HCT116 (cell line): ENCODE results near the gene CCNJL. TPM values are rescaled to one million over a fixed set of nuclear protein-coding genes. Genes with fewer than 3 reads are reported as not detected.

ENCODE experiments used
- ATAC-seq: fragments of 200-7000 bp; cut with Tn5 transposase; 2 replicates; pipeline ENCODE4 v1.9.1; 2020; ENCODE audit warnings: mild to moderate bottlenecking, moderate library complexity
- BruUV-seq: library from RNA; stranded (reverse); fragments of 400-500 nt; replicated peaks from 2 replicates; lab custom pipeline; 2021; lab: Mats Ljungman, UMichigan
- CTCF ChIA-PET: fragments of 300-600 bp; sonication (Branson Sonifier 250); formaldehyde crosslinking; loops from one replicate; lab custom pipeline; 2021; ENCODE audit warnings: antibody characterized with exemption; lab: Charles Lee
- POLR2A ChIA-PET: fragments of 300-600, 350-600 bp; sonication (Branson Sonifier 250); formaldehyde crosslinking; loops from one replicate; lab custom pipeline; 2021; ENCODE audit warnings: antibody characterized with exemption; lab: Charles Lee
- RAD21 ChIA-PET, 2 experiments: fragments of 300-600 bp; sonication (Branson Sonifier 250); formaldehyde crosslinking; loops; one replicate each; lab custom pipeline; 2023; ENCODE audit warnings: low total read pairs in 2 of 2; ENCODE audit not compliant: uncharacterized antibody in 2 of 2, unreplicated experiment in 2 of 2, low non-redundant PET in 1 of 2; lab: Charles Lee
- DNase-seq: peaks from one replicate; pipeline ENCODE4 v3.0.0-alpha.2; 2010; ENCODE audit warnings: low read depth, low spot score
- H2AFZ ChIP-seq: fragments of 200-600 bp; shearing (Covaris generic), sonication (generic); 2 replicates; pipeline ENCODE4 v1.6.1; 2017; ENCODE audit warnings: low read depth, mixed run types, mixed read lengths, antibody characterized with exemption, low read length; ENCODE audit not compliant: poor library complexity, severe bottlenecking
- H3K27ac ChIP-seq: 2 replicates; pipeline ENCODE4 v1.5.1; 2012; ENCODE audit warnings: low read depth, low read length
- H3K27me3 ChIP-seq: fragments of 200-600 bp; sonication (generic); 2 replicates; pipeline ENCODE4 v1.6.1; 2016; ENCODE audit warnings: mixed run types, low read length, mixed read lengths; ENCODE audit not compliant: insufficient read depth
- H3K36me3 ChIP-seq, 2 experiments: fragments of 200-500 bp in 1 of 2; fragments of 200-600 bp in 1 of 2; sonication (Bioruptor generic) in 1 of 2; sonication (generic) in 1 of 2; 2 replicates each; pipeline versions ENCODE4 v1.5.1 to v1.6.1; 2014 to 2016; ENCODE audit warnings: low read length in 2 of 2, inconsistent platforms in 1 of 2, mixed read lengths in 1 of 2, mixed run types in 1 of 2; ENCODE audit not compliant: insufficient read depth in 2 of 2, control insufficient read depth in 1 of 2
- H3K4me1 ChIP-seq, 2 experiments: fragments of 200-600 bp in 1 of 2; sonication (generic) in 1 of 2; 2 replicates each; pipeline versions ENCODE4 v1.5.1 to v1.6.1; 2012 to 2017; ENCODE audit warnings: low read length in 2 of 2, inconsistent platforms in 1 of 2, mild to moderate bottlenecking in 1 of 2, mixed read lengths in 1 of 2, mixed run types in 1 of 2, moderate library complexity in 1 of 2; ENCODE audit not compliant: insufficient read depth in 2 of 2, control insufficient read depth in 1 of 2
- H3K4me2 ChIP-seq: fragments of 200-600 bp; sonication (generic); 2 replicates; pipeline ENCODE4 v1.6.1; 2017; ENCODE audit warnings: mixed run types, low read length, mixed read lengths
- H3K4me3 ChIP-seq, 2 experiments: fragments of 200-600 bp in 1 of 2; sonication (generic) in 1 of 2; replicated peaks in 1 of 2; 2 replicates each; pipeline ENCODE4 v1.5.1; 2011 to 2016; ENCODE audit warnings: low read length in 2 of 2, control low read depth in 1 of 2, low read depth in 1 of 2, mild to moderate bottlenecking in 1 of 2, mixed read lengths in 1 of 2, mixed run types in 1 of 2
- H3K79me2 ChIP-seq: fragments of 200-600 bp; sonication (generic); 2 replicates; pipeline ENCODE4 v1.6.1; 2017; ENCODE audit warnings: mild to moderate bottlenecking, mixed run types, low read length, moderate library complexity, mixed read lengths; ENCODE audit not compliant: insufficient read depth
- H3K9ac ChIP-seq: fragments of 200-600 bp; sonication (generic); 2 replicates; pipeline ENCODE4 v1.6.1; 2016; ENCODE audit warnings: low read length, mixed read lengths
- H3K9me2 ChIP-seq: fragments of 200-600 bp; sonication (generic), shearing (Covaris generic); 2 replicates; pipeline ENCODE4 v1.6.1; 2017; ENCODE audit warnings: mixed run types, mild to moderate bottlenecking, moderate library complexity; ENCODE audit not compliant: insufficient read depth
- H3K9me3 ChIP-seq, 2 experiments: fragments of 200-500 bp in 1 of 2; fragments of 200-600 bp in 1 of 2; sonication (Bioruptor generic) in 1 of 2; sonication (generic) in 1 of 2; 2 replicates each; pipeline ENCODE4 v1.6.1; 2014 to 2017; ENCODE audit warnings: low read length in 2 of 2, mixed read lengths in 2 of 2, inconsistent platforms in 1 of 2, low read depth in 1 of 2, mild to moderate bottlenecking in 1 of 2, mixed run types in 1 of 2, moderate library complexity in 1 of 2; ENCODE audit not compliant: control insufficient read depth in 1 of 2, insufficient read depth in 1 of 2
- H4K20me1 ChIP-seq: fragments of 200-600 bp; sonication (generic), shearing (Covaris generic); 2 replicates; pipeline ENCODE4 v1.6.1; 2017; ENCODE audit warnings: mixed run types, mild to moderate bottlenecking, moderate library complexity; ENCODE audit not compliant: insufficient read depth
- CTCF ChIP-seq, 3 experiments: fragments of 200-600 bp in 1 of 3; sonication (generic) in 1 of 3; IDR thresholded peaks in 2 of 3; conservative IDR thresholded peaks in 1 of 3; 2 replicates each; pipeline ENCODE4 v1.5.1; 2012 to 2017; ENCODE audit warnings: low read depth in 2 of 3, low read length in 2 of 3, antibody characterized with exemption in 1 of 3, borderline replicate concordance in 1 of 3, control low read depth in 1 of 3, mild to moderate bottlenecking in 1 of 3, mixed read lengths in 1 of 3, mixed run types in 1 of 3, moderate library complexity in 1 of 3; ENCODE audit not compliant: insufficient read depth in 1 of 3
- POLR2AphosphoS5 ChIP-seq: IDR thresholded peaks from 2 replicates; pipeline ENCODE4 v1.6.1; 2011; ENCODE audit warnings: mild to moderate bottlenecking, low read depth, low read length, moderate library complexity
- SP1 ChIP-seq: IDR thresholded peaks from 2 replicates; pipeline ENCODE4 v1.6.1; 2012; ENCODE audit warnings: low read depth
- intact Hi-C: fragments of 100-400 bp; cut with micrococcal nuclease; formaldehyde crosslinking; loops from 2 replicates; pipeline ENCODE4 v1.10.0; 2022
- total RNA-seq: library from RNA; stranded (reverse); gene quantifications from one replicate; pipeline ENCODE4 v1.2.1, GENCODE V29; 2021; ENCODE audit not compliant: unreplicated experiment
- TF ChIP-seq, protein P1 (sequence below): IDR thresholded peaks from 2 replicates; pipeline ENCODE4 v1.6.1; 2012
- TF ChIP-seq, protein P2 (sequence below): IDR thresholded peaks from 2 replicates; pipeline ENCODE4 v1.6.1; 2012

The CCNJL gene
- total RNA-seq, 1 experiment from 2014 or later: 2.9 TPM

DNA sequence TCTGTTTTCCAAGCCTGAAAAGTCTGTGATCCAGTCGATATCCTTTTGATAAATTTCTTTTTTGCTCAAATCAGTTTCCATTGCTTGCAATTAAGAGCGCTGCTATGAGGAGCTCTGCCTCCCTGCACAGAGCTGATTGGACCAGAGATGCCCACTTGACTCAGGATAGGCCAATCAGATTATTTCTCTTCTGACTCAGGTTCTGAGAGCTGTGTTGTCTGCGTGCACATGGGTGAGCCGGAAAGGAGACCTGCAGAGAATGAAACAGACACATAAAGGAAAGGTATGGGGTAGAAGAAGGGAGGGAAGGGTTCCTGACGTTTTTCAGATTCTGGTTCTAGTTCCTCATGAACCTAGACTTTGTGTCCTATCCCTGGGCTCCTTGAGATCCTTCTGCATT, 98.8 kb downstream of the CCNJL start:
- no peak overlapping the region; a peak in 1 of 4 replicates for H3K4me3 ChIP-seq
- ATAC-seq: peak; percentile 92
- peak; percentile 21 for DNase-seq

More for the DNA sequence above, 98.8 kb downstream of the CCNJL start:
- peak overlapping the region; percentile 38 for H3K4me2 ChIP-seq
- H3K9ac ChIP-seq: no peak overlapping the region
- no peaks in the 10 kb centered on the region for H3K27me3 ChIP-seq
- H3K27ac ChIP-seq: no peak overlapping the region
- BruUV-seq: no TSS peak
- intact Hi-C loops: no loop called here
- no peaks in the 10 kb centered on the region for H3K9me2 ChIP-seq
- H3K4me1 ChIP-seq: peaks cover 0 to 19% of the 10 kb centered on the region in 2 experiments; a peak in 2 of 4 replicates
- RAD21 ChIA-PET: no interaction called here
- no peaks in the 10 kb centered on the region for H3K36me3 ChIP-seq
- H4K20me1 ChIP-seq: no peaks in the 10 kb centered on the region
- H3K79me2 ChIP-seq: no peaks in the 10 kb centered on the region
- TF ChIP-seq, protein P1, sequence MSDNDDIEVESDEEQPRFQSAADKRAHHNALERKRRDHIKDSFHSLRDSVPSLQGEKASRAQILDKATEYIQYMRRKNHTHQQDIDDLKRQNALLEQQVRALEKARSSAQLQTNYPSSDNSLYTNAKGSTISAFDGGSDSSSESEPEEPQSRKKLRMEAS: peak; percentile 58; the same call in 1 of the 2 replicates
- TF ChIP-seq, protein P2, sequence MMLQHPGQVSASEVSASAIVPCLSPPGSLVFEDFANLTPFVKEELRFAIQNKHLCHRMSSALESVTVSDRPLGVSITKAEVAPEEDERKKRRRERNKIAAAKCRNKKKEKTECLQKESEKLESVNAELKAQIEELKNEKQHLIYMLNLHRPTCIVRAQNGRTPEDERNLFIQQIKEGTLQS: no peak
- TF ChIP-seq POLR2AphosphoS5 (0 out of 2 replicates have a peak, but pooled peaks have one; percentile 16), CTCF (IDR thresholded peaks at IDR 0.05 in 2 of 3, conservative IDR thresholded peaks at IDR 0.05 in 1 of 3; ENCODE audit: borderline replicate concordance in 1 of 3, insufficient read depth in 1 of 3, low read depth in 2 of 3, low read length in 2 of 3) (no peak), SP1 (no peak)
- POLR2A ChIA-PET: no interaction called here
- peak overlapping the region; percentile 80 for H2AFZ ChIP-seq
- no peaks in the 10 kb centered on the region for H3K9me3 ChIP-seq
- CTCF ChIA-PET: interaction anchor here (1.0 to 1.3 kb wide), 2 partner anchors 16 to 30 kb away, joined by 3 read pairs; no protein-coding TSS in a partner anchor
